ENCODE measurements around the gene IRF2BP2.

IRF2BP2 gene

GRCh38 chr1:234606784-234607108 lies 3.2 kb downstream of the IRF2BP2 start:
- TF ChIP-seq, protein P1, sequence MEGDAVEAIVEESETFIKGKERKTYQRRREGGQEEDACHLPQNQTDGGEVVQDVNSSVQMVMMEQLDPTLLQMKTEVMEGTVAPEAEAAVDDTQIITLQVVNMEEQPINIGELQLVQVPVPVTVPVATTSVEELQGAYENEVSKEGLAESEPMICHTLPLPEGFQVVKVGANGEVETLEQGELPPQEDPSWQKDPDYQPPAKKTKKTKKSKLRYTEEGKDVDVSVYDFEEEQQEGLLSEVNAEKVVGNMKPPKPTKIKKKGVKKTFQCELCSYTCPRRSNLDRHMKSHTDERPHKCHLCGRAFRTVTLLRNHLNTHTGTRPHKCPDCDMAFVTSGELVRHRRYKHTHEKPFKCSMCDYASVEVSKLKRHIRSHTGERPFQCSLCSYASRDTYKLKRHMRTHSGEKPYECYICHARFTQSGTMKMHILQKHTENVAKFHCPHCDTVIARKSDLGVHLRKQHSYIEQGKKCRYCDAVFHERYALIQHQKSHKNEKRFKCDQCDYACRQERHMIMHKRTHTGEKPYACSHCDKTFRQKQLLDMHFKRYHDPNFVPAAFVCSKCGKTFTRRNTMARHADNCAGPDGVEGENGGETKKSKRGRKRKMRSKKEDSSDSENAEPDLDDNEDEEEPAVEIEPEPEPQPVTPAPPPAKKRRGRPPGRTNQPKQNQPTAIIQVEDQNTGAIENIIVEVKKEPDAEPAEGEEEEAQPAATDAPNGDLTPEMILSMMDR (IDR thresholded peaks at IDR 0.05; ENCODE audit: borderline replicate concordance, control extremely low read depth, extremely low read depth, insufficient read depth, missing control alignments): no peak
- no peak for DNase-seq (ENCODE audit: low spot score)
- in situ Hi-C loops (cut with MboI; ENCODE audit: low sequenced_read_pairs, unreplicated experiment): loop anchor here (25.0 kb wide), 2 partner anchors 231 to 356 kb away; no protein-coding TSS in a partner anchor

GRCh38 chr1:234605983-234606783 lies 3.8 kb downstream of the IRF2BP2 start:
- TF ChIP-seq, protein P1 (IDR thresholded peaks at IDR 0.05; ENCODE audit: borderline replicate concordance, control extremely low read depth, extremely low read depth, insufficient read depth, missing control alignments): no peak
- no peak for DNase-seq (ENCODE audit: low spot score)
- in situ Hi-C loops (cut with MboI; ENCODE audit: low sequenced_read_pairs, unreplicated experiment): loop anchor here (25.0 kb wide), 2 partner anchors 231 to 356 kb away; no protein-coding TSS in a partner anchor

DNA sequence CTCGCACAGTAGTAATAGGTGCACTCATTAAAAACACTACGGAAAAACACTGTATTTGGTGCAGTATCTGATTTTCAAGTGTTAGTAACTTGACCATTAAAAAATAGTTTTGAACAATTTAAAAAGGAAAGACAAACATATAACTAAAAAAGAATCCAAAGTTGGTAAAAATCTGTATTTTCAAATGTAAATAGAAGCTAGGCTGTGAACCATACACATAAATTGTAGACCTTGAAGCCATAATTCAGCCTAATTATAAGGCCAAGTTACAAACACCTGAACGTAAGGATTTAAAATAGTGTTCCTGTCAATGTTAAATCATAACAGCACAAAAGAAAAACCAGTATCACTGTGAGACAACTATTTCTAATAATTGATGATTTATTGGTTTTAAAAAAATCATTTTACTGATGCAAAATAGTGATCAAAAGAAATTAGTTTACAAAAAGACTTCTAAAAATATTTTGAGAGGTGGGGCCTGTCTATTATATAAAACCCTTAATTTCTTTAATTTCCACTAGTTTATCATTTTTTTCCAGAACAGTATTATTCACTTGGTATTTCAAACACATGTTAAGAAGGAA lies 4.5 kb downstream of the IRF2BP2 start:
- in situ Hi-C loops (cut with MboI; ENCODE audit: low sequenced_read_pairs, unreplicated experiment): loop anchor here (25.0 kb wide), 2 partner anchors 232 to 357 kb away; no protein-coding TSS in a partner anchor
- no peak for DNase-seq (ENCODE audit: low spot score)
- TF ChIP-seq, protein P1 (IDR thresholded peaks at IDR 0.05; ENCODE audit: borderline replicate concordance, control extremely low read depth, extremely low read depth, insufficient read depth, missing control alignments): no peak

GRCh38 chr1:234604495-234605398 lies 5.2 kb downstream of the IRF2BP2 start:
- DNase-seq (ENCODE audit: low spot score): no peak
- in situ Hi-C loops (cut with MboI; ENCODE audit: low sequenced_read_pairs, unreplicated experiment): loop anchor here (25.0 kb wide), 2 partner anchors 233 to 358 kb away; no protein-coding TSS in a partner anchor
- TF ChIP-seq, protein P1 (IDR thresholded peaks at IDR 0.05; ENCODE audit: borderline replicate concordance, control extremely low read depth, extremely low read depth, insufficient read depth, missing control alignments): no peak

DNA sequence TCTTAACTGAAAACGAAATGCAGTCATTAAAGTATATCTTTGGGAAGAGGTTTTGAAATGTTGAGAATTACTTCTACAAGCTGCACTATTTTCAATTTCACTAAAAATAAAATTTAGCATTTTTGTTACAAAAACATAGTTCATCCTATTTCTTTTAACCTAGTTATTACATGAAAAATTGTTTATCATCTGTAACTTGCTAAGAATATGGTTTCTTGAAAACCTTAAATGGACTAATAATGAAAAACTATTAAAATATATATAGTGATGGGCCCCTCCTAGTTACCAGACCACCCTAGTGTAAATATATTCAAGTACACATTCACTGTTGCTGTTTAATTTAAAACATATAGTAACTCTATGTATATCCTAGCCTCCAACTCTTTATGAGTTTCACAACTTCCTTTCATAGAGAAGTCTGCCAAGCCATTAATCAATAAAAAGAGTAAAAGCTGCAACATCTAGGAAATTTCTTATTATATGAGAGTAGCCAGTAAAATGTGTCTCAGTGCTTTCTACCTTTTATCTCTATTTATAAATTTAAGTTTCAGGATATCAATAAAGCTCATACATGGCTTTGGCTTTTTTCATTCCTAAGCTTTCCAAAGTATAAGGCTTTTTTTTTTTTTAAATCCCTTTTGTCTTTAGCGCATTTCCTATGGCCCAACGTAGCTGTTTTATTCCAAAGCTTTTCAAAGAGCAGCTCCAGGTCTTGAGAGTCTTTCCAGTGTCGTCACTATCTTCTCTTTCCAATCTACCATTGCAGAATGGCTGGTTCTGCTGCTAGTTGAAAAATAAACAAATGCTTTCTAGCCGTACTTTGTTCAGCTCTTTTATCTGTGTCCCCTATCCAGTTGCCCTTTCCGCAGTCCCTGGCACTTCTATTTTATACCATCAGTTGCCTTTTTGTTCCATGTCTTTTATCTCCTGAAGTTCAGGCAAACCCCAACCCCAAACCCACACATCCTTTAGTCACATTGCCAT lies 6.5 kb downstream of the IRF2BP2 start:
- in situ Hi-C loops (cut with MboI; ENCODE audit: low sequenced_read_pairs, unreplicated experiment): loop anchor here (25.0 kb wide), 2 partner anchors 234 to 359 kb away; no protein-coding TSS in a partner anchor
- DNase-seq (ENCODE audit: low spot score): no peak

More for the DNA sequence above, 6.5 kb downstream of the IRF2BP2 start:
- TF ChIP-seq, protein P1 (IDR thresholded peaks at IDR 0.05; ENCODE audit: borderline replicate concordance, control extremely low read depth, extremely low read depth, insufficient read depth, missing control alignments): no peak
